GM19438 (cell line): ENCODE results near the gene ZBTB4.

ENCODE experiments used
- ATAC-seq: cut with Tn5 transposase; IDR thresholded peaks from one replicate; pipeline ENCODE4 v1.9.1; 2021; ENCODE audit warnings: low read depth; ENCODE audit not compliant: unreplicated experiment

The ZBTB4 gene

GRCh38 chr17:7427549-7427948 lies 51.9 kb downstream of the ZBTB4 start:
- ATAC-seq = no peak

GRCh38 chr17:7426896-7427489 lies 52.4 kb downstream of the ZBTB4 start:
- ATAC-seq = no peak

GRCh38 chr17:7426203-7426863 lies 53.1 kb downstream of the ZBTB4 start:
- ATAC-seq = no peak

DNA sequence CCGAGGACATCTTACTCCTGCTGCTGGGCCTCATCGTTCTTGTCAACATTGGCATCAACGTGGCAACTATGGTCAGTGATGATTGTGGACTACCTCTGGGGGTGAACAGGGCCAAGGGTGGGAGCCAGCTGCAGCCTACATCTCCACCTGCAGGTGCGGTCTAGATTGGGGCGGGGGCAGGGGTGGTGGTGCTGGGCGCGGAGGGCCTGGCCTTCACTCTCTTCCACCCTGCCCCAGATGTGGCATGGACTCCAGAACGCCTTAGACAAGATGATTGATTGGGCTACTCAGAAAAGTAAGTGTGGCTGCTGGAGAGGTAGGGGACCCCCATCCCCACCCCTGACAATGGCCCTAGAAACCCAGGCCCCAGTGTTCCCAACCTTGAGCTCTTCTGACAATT lies 53.7 kb downstream of the ZBTB4 start:
- ATAC-seq = no peak

- no peak for ATAC-seq
These were observed 54.1 kb downstream of the ZBTB4 start, which contains the start of gene SPEM2 for GRCh38 chr17:7425316-7425715. SPEM2 (plus strand) TSS chr17:7425616; CDS start chr17:7425689, 73 bp downstream.

- no peak for ATAC-seq
These were observed 55.8 kb downstream of the ZBTB4 start for GRCh38 chr17:7423679-7424078.

DNA sequence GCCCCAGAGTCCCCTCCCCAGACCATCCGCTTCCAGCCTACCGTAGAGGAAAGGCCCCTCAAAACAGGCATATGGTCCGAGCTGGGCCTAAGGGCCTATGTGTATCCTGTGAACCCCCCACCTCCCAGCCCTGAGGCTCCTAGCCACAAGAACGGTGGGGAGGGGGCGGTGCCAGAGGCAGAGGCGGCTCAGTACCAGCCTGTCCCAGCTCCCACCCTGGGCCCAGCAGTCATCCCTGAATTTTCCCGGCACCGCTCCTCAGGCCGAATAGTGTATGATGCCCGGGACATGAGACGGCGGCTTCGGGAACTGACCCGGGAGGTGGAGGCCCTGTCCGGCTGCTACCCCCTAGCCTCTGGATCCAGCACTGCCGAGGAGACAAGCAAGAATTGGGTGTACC lies 58.2 kb downstream of the ZBTB4 start:
- ATAC-seq = no peak

DNA sequence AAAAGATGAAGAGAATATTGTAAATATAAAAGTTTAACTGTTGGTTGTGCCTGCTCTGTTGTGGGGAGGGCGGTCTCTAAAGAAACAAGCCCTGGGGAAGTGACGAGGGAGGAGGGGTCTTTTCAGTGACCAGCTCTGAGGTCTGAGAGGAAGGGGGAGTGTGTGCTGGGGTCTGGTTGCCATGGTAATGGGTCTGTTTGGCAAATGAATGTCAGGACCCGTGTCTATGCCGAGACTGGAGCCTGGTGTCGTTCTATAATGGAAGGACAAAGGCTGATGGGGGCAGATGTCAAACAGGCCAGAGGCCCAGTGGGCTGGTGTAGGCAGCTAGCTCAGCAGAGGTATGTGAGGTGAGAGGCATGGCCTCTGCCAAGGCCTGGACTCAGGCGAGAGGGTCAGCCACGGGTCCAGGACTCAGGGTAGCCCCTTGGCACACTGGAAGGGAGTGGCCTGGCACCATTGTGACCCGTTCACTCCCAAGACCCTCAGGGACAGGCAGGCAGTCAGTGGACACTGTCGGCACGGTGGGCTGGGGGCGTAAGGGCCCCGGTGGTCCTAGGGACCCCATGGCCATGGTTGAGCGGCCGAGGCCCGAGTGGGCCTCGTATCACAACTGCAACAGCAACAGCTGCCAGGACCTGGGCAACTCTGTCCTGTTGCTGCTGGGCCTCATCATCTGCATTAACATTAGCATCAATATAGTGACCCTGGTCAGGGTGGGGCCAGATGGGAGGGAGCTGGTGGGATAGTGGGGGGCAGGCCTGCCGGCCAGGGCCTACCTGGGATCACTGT lies 59.4 kb downstream of the ZBTB4 start, which contains the start of gene SPEM1:
Gene SPEM1, plus strand, starts transcription at position 506 of the 792 bp plus-strand sequence. Its CDS starts 61 bp downstream, at position 567.
- no peak for ATAC-seq

- no peak for ATAC-seq
These were observed 60.8 kb downstream of the ZBTB4 start for GRCh38 chr17:7418472-7419152.

DNA sequence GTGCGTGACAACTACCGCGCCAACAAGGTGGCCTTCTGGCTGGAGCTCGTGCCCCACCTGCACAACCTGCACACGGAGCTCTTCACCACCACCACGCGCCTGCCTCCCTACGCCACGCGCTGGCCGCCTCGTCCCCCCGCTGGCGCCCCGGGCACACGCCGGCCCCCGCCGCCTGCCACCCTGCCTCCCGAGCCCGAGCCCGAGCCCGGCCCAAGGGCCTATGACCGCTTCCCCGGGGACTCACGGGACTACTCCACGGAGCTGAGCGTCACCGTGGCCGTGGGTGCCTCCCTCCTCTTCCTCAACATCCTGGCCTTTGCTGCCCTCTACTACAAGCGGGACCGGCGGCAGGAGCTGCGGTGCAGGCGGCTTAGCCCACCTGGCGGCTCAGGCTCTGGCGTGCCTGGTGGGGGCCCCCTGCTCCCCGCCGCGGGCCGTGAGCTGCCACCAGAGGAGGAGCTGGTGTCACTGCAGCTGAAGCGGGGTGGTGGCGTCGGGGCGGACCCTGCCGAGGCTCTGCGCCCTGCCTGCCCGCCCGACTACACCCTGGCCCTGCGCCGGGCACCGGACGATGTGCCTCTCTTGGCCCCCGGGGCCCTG lies 62.3 kb downstream of the ZBTB4 start:
- no peak for ATAC-seq

DNA sequence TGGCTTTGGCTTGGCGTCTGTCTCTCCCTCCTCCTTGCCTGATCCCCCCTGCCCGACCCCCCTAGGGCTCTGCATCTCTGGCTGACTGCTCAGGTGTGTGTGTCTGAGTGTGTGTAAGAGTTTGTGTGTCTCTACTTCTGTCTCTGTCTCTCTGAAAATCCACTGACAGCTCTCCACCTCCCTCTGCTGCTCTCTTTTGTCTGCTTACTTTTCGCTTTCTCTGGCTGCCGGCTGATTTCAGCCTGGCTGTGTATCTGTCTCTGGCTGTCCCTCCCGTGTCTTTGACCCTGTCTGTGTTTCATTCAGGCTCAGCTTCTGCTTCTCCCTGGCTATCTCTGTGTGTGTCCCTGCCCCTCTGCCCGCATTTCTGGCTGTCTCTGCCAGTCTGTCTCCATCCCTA lies 63.1 kb downstream of the ZBTB4 start:
- no peak for ATAC-seq

DNA sequence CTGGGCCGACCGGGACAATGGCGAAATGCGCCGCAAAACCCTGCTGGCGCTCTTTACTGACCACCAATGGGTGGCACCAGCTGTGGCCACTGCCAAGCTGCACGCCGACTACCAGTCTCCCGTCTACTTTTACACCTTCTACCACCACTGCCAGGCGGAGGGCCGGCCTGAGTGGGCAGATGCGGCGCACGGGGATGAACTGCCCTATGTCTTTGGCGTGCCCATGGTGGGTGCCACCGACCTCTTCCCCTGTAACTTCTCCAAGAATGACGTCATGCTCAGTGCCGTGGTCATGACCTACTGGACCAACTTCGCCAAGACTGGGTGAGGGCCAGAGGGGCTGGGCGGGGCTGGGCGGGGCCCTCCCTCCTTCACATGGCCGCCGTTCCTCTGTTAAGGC lies 63.6 kb downstream of the ZBTB4 start:
- ATAC-seq = no peak

- no peak for ATAC-seq
These were observed 64.6 kb downstream of the ZBTB4 start for GRCh38 chr17:7414837-7415236.

DNA sequence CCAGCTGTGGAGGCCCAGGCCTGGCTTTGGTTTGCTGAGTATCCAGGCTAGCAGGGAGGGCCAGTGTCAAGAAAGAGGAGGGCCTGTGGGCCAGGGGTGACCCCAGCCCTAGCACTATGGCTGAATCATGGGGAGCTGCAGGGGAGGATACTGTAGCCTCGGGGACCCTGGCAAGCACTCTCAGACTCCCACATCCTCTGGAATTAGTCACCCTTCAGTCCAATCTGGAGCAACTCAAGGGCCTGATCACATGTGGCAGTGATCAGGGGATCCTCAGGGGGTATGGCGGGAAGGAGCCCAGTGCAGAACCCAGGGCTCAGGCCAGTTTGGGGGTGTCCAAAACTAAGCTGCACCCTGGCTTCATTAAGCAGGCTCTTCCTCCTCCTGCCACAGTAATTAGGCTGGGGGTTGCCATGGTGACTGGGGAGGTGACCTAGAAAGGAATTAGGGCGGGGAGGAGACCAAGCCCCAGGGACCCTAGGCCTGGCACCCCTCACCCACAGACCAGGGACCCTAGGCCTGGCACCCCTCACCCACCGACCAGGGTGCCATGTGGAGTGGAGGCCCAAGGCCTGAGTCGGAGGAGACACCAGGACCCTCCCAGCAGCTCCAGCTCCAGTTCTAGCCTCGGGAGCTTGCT lies 66.0 kb downstream of the ZBTB4 start:
- ATAC-seq = no peak

GRCh38 chr17:7411427-7411750 lies 68.0 kb downstream of the ZBTB4 start:
- no peak for ATAC-seq

- no peak for ATAC-seq
These were observed 68.6 kb downstream of the ZBTB4 start for GRCh38 chr17:7410634-7411426.

DNA sequence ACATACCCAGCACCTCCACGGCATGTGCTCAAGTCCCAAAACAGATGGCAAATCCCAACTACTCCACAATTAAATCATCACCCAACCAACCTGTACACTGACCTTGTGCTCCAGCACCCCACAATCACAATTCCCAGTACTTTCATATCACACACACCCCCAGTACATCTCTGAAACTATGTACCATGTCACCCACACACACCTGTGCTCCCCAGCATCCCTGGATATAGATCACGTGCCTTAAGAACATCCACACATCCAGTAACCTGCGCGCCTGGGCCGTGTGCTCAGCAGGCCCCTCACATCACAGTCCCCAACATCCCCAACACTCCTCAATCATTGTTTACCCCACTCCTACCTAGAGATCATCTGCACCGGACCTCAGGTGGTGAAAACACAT lies 69.7 kb downstream of the ZBTB4 start:
- ATAC-seq = no peak
